Heart left ventricle (tissue), 16 donors: ENCODE measurements around the gene NR2F1-AS1. TPM values are rescaled to one million over a fixed set of nuclear protein-coding genes. Genes with fewer than 3 reads are reported as not detected.
A peak's percentile ranks its signal among the peaks of the same experiment; 100 is the strongest.

Experiments
- ATAC-seq, 4 donors: fragments of 200-7000 bp; cut with Tn5 transposase; one replicate each; pipeline ENCODE4 v1.9.1; 2020 to 2022; ENCODE audit warnings: moderate library complexity in 4 of 4, mild to moderate bottlenecking in 3 of 4, moderate number of reproducible peaks in 1 of 4
- DNase-seq, 5 donors: peaks; one replicate each; pipeline ENCODE4 v3.0.0-alpha.2; 2020
- H3K27ac ChIP-seq, 12 donors: fragments of 200-600 bp; sonication (generic) in 4 of 12; one replicate each; pipeline versions ENCODE4 v1.5.0 to v1.8.0; 2016 to 2022; ENCODE audit warnings: mild to moderate bottlenecking in 2 of 12
- H3K27me3 ChIP-seq, 9 donors: fragments of 200-600 bp; sonication (generic) in 2 of 9; one replicate each; pipeline versions ENCODE4 v1.5.1 to v1.8.0; 2016 to 2022; ENCODE audit warnings: mild to moderate bottlenecking in 3 of 9
- H3K36me3 ChIP-seq, 9 donors: fragments of 200-600 bp; sonication (generic) in 2 of 9; one replicate each; pipeline versions ENCODE4 v1.5.0 to v1.8.0; 2018 to 2022; ENCODE audit warnings: mild to moderate bottlenecking in 2 of 9
- H3K4me1 ChIP-seq, 12 donors: fragments of 200-600 bp; sonication (generic) in 4 of 12; one replicate each; pipeline versions ENCODE4 v1.5.0 to v1.8.0; 2016 to 2022; ENCODE audit warnings: mild to moderate bottlenecking in 3 of 12
- H3K4me3 ChIP-seq, 12 donors: fragments of 200-600 bp; sonication (generic) in 4 of 12; one replicate each; pipeline versions ENCODE4 v1.5.0 to v1.8.0; 2017 to 2022; ENCODE audit warnings: mild to moderate bottlenecking in 9 of 12, moderate library complexity in 4 of 12
- H3K9me3 ChIP-seq, 12 donors: fragments of 200-600 bp; sonication (generic) in 4 of 12; one replicate each; pipeline versions ENCODE4 v1.5.0 to v1.8.0; 2016 to 2022; ENCODE audit warnings: mild to moderate bottlenecking in 1 of 12
- CTCF ChIP-seq, 12 donors: fragments of 200-600 bp; sonication (generic) in 4 of 12; IDR thresholded peaks; one replicate each; pipeline versions ENCODE4 v1.5.0 to v1.8.0; 2018 to 2022; ENCODE audit warnings: antibody characterized with exemption in 12 of 12, mild to moderate bottlenecking in 5 of 12
- POLR2A ChIP-seq, 2 donors: fragments of 450-650 bp; IDR thresholded peaks; one replicate each; pipeline ENCODE4 v1.6.1; 2017; ENCODE audit warnings: antibody characterized with exemption in 2 of 2, mild to moderate bottlenecking in 2 of 2, moderate library complexity in 2 of 2
- WGBS, 4 donors: extraction: QIAGEN DNeasy Blood & Tissue Kit in 2 of 4; methylation state at CpG; one replicate each; pipeline versions ENCODE4 v1.1.5 to v1.1.7; 2013 to 2018; 5-methylcytosine and 5-hydroxymethylcytosine counted together
- intact Hi-C, 10 donors: fragments of 100-400 bp; cut with DNase I; formaldehyde crosslinking; loops; one replicate each; pipeline versions ENCODE4 v1.11.1 to v1.14.2; 2022
- polyA plus RNA-seq, 2 donors: library from polyadenylated mRNA; stranded (reverse); fragments of 200-250 nt; gene quantifications; one replicate each; pipeline ENCODE4 v1.2.3, GENCODE V29; 2013
- total RNA-seq, 9 donors: library from RNA; depleted of rRNA in 2 of 9; stranded (reverse); fragments of >200 nt in 2 of 9; fragmentation: NEBNext Ultra II Directional in 3 of 9; extraction: Animal tissue kit (Norgen Biotek cat#: 25700) in 3 of 9; gene quantifications; one replicate each; pipeline versions ENCODE4 v1.1.0 to v1.2.4, GENCODE V29; 2016 to 2023
- donor health status: ischemic (EF 13 %, LVEDD 7.1; RV severe dilation, severe dysfunction).
- donor health status: healthy with polysubstance abuse.
- donor health status: DM: no; HTN: yes; CAD: no.
- donor health status: DM: no; HTN: no; CAD: no.
- donor health status: ischemic (EF 25% LVEDD 6.9; RV normal size, moderate dysfunction).
- donor health status: ischemic (EF 25% LVEDD 5.7; RV mildly dilated, moderate dysfunction).
- donor health status: healthy.
- donor health status: DM: yes; HTN: yes; CAD: no.
- donor health status: ischemic (EF 35%, LVEDD 5.7; RV mildly dilated, moderate dysfunction).
- donor health status: nonischemic (EF 11% LVEDD 7.7; RV severe dilation, severe dysfunction).
- donor health status: DM: yes; HTN: yes; CAD: no.
- donor health status: PGD.
- donor health status: ischemic (EF 29% LVEDD 5.4; RV normal size, mild dysfunction).
- donor health status: nonischemic (EF 23%, LVEDD 6.1; RV moderate dilation, normal function).

Gene NR2F1-AS1
- total and polyA plus RNA-seq, 11 donors = 0.17 to 4.5 (median 0.67) TPM; not detected in 3

- DNase-seq = no peak
- Histone ChIP-seq H3K27me3 (peaks cover 46 to 100% (median 96%) of the 10 kb centered on the region in 9 donors), H3K36me3 (no peaks in the 10 kb centered on the region), H3K4me3 (no peak overlapping the region), H3K27ac (no peak overlapping the region), H3K4me1 (peaks cover 0 to 23% (median 6%) of the 10 kb centered on the region in 12 donors), H3K9me3 (no peaks in the 10 kb centered on the region)
- ATAC-seq = peak in 3 of 4 donors; percentile 68 to 69 (median 68)
- TF ChIP-seq CTCF (IDR thresholded peaks at IDR 0.05) (peak in 11 of 12 donors; percentile 12 to 62 (median 45)), POLR2A (IDR thresholded peaks at IDR 0.05) (no peak)
- 4 to 6% (median 5%) methylated on average over 19 of the region's 19 CpGs for WGBS, 4 donors
- intact Hi-C loops = loop anchor here in 8 of 10 donors (2.0 to 10.0 kb wide), 5 partner anchors 190 to 307 kb away; no protein-coding TSS in a partner anchor
Measured at GRCh38 chr5:93607367-93608258, 26.6 kb upstream of the NR2F1-AS1 start.

GRCh38 chr5:93606382-93606752, 25.3 kb upstream of the NR2F1-AS1 start:
- Histone ChIP-seq H3K27ac (no peak overlapping the region), H3K36me3 (no peaks in the 10 kb centered on the region), H3K4me3 (no peak overlapping the region), H3K4me1 (peaks cover 0 to 16% (median 5%) of the 10 kb centered on the region in 12 donors), H3K27me3 (peaks cover 50 to 100% (median 97%) of the 10 kb centered on the region in 9 donors), H3K9me3 (no peaks in the 10 kb centered on the region)
- DNase-seq (no peak), ATAC-seq (no peak)
- no peak for TF ChIP-seq POLR2A (IDR thresholded peaks at IDR 0.05)
- TF ChIP-seq CTCF (IDR thresholded peaks at IDR 0.05) = no peak
- intact Hi-C loops = loop anchor here in 6 of 10 donors (5.0 to 10.0 kb wide), 4 partner anchors 191 to 308 kb away; no protein-coding TSS in a partner anchor

- H3K9me3 ChIP-seq = no peaks in the 10 kb centered on the region
- peak overlapping the region in 1 of 12 donors; percentile 16 for H3K4me3 ChIP-seq
- no peak overlapping the region for H3K27ac ChIP-seq
- DNase-seq (no peak), ATAC-seq (no peak)
- intact Hi-C loops = loop anchor here in 6 of 10 donors (5.0 to 10.0 kb wide), 4 partner anchors 192 to 310 kb away; no protein-coding TSS in a partner anchor
- H3K4me1 ChIP-seq = peaks cover 0 to 16% (median 5%) of the 10 kb centered on the region in 12 donors
- no peaks in the 10 kb centered on the region for H3K36me3 ChIP-seq
- peaks cover 53 to 100% (median 97%) of the 10 kb centered on the region in 9 donors for H3K27me3 ChIP-seq
- TF ChIP-seq POLR2A (IDR thresholded peaks at IDR 0.05) (no peak), CTCF (IDR thresholded peaks at IDR 0.05) (no peak)
- WGBS, 4 donors = 16 to 37% (median 27%) methylated on average over 10 of the region's 10 CpGs
Measured at GRCh38 chr5:93604644-93605515, 23.9 kb upstream of the NR2F1-AS1 start.
